DND-41 (cell line): Measurements from ENCODE around the gene ITPR3.

Source experiments
- ATAC-seq: fragments of 200-7000 bp; cut with Tn5 transposase; 3 replicates; pipeline ENCODE4 v1.9.1; 2021; ENCODE audit warnings: low read depth; ENCODE audit not compliant: insufficient read depth
- DNase-seq: peaks from one replicate; pipeline ENCODE4 v3.0.0-alpha.2; 2020
- H2AFZ ChIP-seq: 2 replicates; pipeline ENCODE4 v1.6.0; 2012; ENCODE audit warnings: low read depth, low read length
- H3K27ac ChIP-seq: 2 replicates; pipeline ENCODE4 v1.5.1; 2012; ENCODE audit warnings: low read length, inconsistent platforms
- H3K27me3 ChIP-seq: fragments of 200-600 bp; sonication (generic); 2 replicates; pipeline ENCODE4 v1.6.0; 2012; ENCODE audit warnings: low read length, mild to moderate bottlenecking, inconsistent platforms; ENCODE audit not compliant: insufficient read depth, poor library complexity
- H3K36me3 ChIP-seq: 2 replicates; pipeline ENCODE4 v1.5.1; 2012; ENCODE audit warnings: low read length, inconsistent platforms; ENCODE audit not compliant: insufficient read depth
- H3K4me1 ChIP-seq: 2 replicates; pipeline ENCODE4 v1.5.1; 2012; ENCODE audit warnings: mild to moderate bottlenecking, low read length; ENCODE audit not compliant: insufficient read depth
- H3K4me2 ChIP-seq: 2 replicates; pipeline ENCODE4 v1.6.0; 2012; ENCODE audit warnings: mild to moderate bottlenecking, moderate library complexity, low read length, inconsistent platforms; ENCODE audit not compliant: insufficient read depth
- H3K4me3 ChIP-seq, 2 experiments: fragments of 200-600 bp in 1 of 2; shearing (Covaris generic) in 1 of 2; 2 replicates each; pipeline ENCODE4 v1.5.1; 2012 to 2016; ENCODE audit warnings: inconsistent platforms in 2 of 2, low read length in 2 of 2, mild to moderate bottlenecking in 2 of 2, low read depth in 1 of 2, moderate library complexity in 1 of 2
- H3K79me2 ChIP-seq: 2 replicates; pipeline ENCODE4 v1.6.0; 2012; ENCODE audit warnings: low read length, inconsistent platforms; ENCODE audit not compliant: insufficient read depth
- H3K9ac ChIP-seq: 2 replicates; pipeline ENCODE4 v1.6.0; 2012; ENCODE audit warnings: low read depth, mild to moderate bottlenecking, inconsistent platforms, low read length, moderate library complexity
- H3K9me3 ChIP-seq: 2 replicates; pipeline ENCODE4 v1.5.1; 2012; ENCODE audit warnings: low read length, moderate library complexity, mild to moderate bottlenecking, inconsistent platforms; ENCODE audit not compliant: insufficient read depth, severe bottlenecking
- H4K20me1 ChIP-seq: 2 replicates; pipeline ENCODE4 v1.6.0; 2012; ENCODE audit warnings: low read length; ENCODE audit not compliant: insufficient read depth
- CTCF ChIP-seq: IDR thresholded peaks from 2 replicates; pipeline ENCODE4 v1.5.1; 2012; ENCODE audit warnings: borderline replicate concordance, low read length, moderate library complexity, mild to moderate bottlenecking; ENCODE audit not compliant: poor library complexity, severe bottlenecking; ENCODE audit errors: extremely low read depth
- EZH2 ChIP-seq: IDR thresholded peaks from 3 replicates; pipeline ENCODE4 v1.6.1; 2012; ENCODE audit warnings: borderline replicate concordance, low read depth, mild to moderate bottlenecking, moderate library complexity, low read length, inconsistent platforms; ENCODE audit not compliant: severe bottlenecking

The ITPR3 gene

DNA sequence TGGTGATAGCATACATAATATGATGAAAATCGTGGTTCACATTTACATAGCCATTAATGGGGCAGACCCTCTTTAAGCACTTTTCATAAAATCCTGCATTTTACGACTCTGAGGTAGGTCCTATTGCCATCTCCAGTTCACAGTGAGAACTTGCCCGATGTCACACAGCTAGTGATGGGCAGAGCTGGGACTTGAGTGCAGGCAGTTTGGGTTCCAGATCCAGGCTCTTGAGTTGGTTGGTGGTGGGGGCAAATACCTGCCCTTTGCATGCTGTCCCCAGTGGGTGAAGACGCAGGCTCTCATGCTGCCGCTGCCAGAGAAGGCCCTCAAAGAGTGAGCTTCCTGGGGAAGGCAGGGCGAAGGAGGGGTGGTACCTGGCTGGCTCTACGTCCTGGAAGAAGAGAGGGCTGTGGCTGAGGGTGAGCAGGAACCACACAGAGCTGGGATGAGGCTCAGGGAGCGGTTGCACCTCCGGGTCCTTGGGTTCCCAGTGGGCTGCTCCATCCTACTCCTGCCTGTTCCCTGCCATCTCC, 34.9 kb upstream of the ITPR3 start:
- no peak for DNase-seq
- no peaks in the 10 kb centered on the region for H3K27me3 ChIP-seq
- TF ChIP-seq EZH2 (no peak), CTCF (no peak)
- H3K79me2 ChIP-seq: no peaks in the 10 kb centered on the region
- no peak for ATAC-seq
- H3K9ac ChIP-seq: no peak overlapping the region
- peak overlapping the region in 1 of 2 experiments; percentile 39; a peak in 2 of 4 replicates for H3K4me3 ChIP-seq
- no peaks in the 10 kb centered on the region for H3K9me3 ChIP-seq
- H2AFZ ChIP-seq: peak overlapping the region; percentile 70
- no peaks in the 10 kb centered on the region for H3K36me3 ChIP-seq
- no peaks in the 10 kb centered on the region for H4K20me1 ChIP-seq
- H3K27ac ChIP-seq: no peak overlapping the region
- H3K4me2 ChIP-seq: peak overlapping the region; percentile 52
- peaks cover 20% of the 10 kb centered on the region for H3K4me1 ChIP-seq

DNA sequence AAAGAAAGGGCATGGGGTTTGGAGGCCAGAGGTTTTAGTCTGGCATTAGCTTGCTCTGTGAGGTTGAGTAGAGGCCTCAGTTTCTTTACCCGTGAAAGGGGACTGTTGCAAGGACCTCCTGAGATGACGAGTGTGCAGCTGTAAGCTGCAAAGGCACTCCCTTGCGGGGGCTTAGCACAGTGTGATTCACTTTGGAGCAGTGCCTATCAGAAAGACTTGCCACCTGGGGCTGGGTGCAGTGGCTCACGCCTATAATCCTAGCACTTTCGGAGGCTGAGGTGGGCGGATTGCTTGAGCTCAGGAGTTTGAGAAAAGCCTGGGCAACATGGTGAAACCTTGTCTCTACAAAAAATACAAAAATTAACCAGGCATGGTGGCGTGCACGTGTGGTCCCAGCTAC, 33.6 kb upstream of the ITPR3 start:
- H2AFZ ChIP-seq: no peak overlapping the region
- H3K4me1 ChIP-seq: peaks cover 20% of the 10 kb centered on the region
- H3K36me3 ChIP-seq: no peaks in the 10 kb centered on the region
- H4K20me1 ChIP-seq: no peaks in the 10 kb centered on the region
- H3K27ac ChIP-seq: no peak overlapping the region
- H3K4me2 ChIP-seq: no peak overlapping the region
- TF ChIP-seq CTCF (no peak), EZH2 (no peak)
- no peak overlapping the region for H3K4me3 ChIP-seq
- DNase-seq: no peak
- ATAC-seq: no peak
- H3K79me2 ChIP-seq: no peaks in the 10 kb centered on the region
- no peaks in the 10 kb centered on the region for H3K27me3 ChIP-seq
- no peak overlapping the region for H3K9ac ChIP-seq
- no peaks in the 10 kb centered on the region for H3K9me3 ChIP-seq

- no peak overlapping the region for H2AFZ ChIP-seq
Observed at GRCh38 chr6:33588894-33589293, 32.2 kb upstream of the ITPR3 start.

More at GRCh38 chr6:33588894-33589293, 32.2 kb upstream of the ITPR3 start:
- H3K27me3 ChIP-seq: no peaks in the 10 kb centered on the region
- H3K4me2 ChIP-seq: no peak overlapping the region
- no peak overlapping the region for H3K4me3 ChIP-seq
- no peaks in the 10 kb centered on the region for H3K79me2 ChIP-seq
- no peak overlapping the region for H3K9ac ChIP-seq
- no peak overlapping the region for H3K27ac ChIP-seq
- H3K4me1 ChIP-seq: peaks cover 20% of the 10 kb centered on the region
- H3K9me3 ChIP-seq: no peaks in the 10 kb centered on the region
- TF ChIP-seq CTCF (no peak), EZH2 (no peak)
- ATAC-seq (no peak), DNase-seq (no peak)
- H3K36me3 ChIP-seq: no peaks in the 10 kb centered on the region
- H4K20me1 ChIP-seq: no peaks in the 10 kb centered on the region
